Retina (tissue), 1 donor: Measurements from ENCODE around the gene MAGT1.
"Not testable (repeated sequence)": the region's sequence is repeated elsewhere in the genome, so short reads cannot be mapped to it uniquely, and the experiment has no call there.

Source experiments
- DNase-seq: peaks from one replicate; pipeline ENCODE4 v3.0.0-alpha.2; 2016

The MAGT1 gene

DNA sequence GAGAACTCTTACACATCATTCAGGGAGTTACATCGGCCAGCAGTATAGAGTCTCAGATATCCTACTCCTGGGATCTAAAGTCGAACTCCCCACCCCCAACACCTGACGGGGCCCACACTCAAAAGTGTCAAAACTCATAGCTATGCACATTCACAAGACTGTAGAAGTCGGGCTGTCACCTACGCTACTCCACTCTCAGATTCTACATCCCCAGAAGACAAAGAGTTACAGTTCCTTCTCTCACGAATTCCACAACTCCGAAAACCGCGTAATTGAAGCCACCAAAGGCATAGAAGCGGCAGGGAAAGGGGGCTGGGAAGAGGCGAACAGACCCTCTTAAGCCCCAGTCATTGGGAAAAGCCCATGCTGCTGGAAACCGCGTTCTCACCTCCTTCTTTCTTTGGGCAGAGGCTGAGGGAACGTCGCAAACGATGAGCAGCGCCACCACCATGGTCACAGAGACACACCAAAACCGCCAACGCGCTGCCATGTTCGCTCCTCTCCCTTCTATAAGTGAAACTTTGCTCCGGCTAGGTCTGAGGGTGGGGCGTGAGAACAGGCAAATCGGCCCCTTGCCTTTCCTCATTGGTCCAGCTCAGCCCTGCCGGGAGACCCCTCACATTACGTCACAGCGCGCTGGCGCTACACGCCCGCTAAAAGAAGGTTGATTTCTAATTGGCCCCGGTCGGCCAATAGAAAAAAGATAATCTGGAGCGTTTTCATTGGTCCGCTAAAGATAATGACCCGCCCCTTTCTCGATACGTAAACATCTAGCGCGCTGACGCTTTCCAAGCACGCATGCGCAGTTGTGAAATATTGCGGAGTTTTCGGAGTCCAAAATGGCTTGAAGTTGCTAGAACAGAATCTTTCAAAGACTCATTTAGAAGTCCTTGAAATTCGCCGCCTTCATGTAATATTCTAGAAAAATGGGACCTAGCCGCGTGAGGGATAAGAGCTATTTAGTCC, at the start of gene MAGT1:
Gene MAGT1 (minus strand): TSS at position 515 of the 966 bp plus-strand sequence. CDS start 25 bp downstream, at position 490.
- peak; percentile 89 for DNase-seq

DNA sequence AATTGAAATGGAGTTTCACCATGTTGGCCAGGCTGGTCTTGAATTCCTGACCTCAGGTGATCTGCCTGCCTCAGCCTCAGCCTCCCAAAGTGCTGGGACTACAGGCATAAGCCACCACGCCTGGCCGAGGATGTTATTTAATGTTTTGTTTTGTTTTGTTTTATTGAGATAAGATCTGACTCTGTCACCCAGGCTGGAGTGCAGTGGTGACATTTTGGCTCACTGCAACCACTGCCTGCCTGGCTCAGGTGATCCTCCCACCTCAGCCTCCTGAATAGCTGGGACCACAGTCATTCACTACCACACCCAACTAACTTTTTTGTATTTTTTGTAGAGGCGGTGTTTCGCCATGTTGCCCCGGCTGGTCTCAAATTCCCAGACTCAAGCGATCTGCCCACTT, 49.8 kb upstream of the MAGT1 start:
- DNase-seq, result not testable (repeated sequence)

DNA sequence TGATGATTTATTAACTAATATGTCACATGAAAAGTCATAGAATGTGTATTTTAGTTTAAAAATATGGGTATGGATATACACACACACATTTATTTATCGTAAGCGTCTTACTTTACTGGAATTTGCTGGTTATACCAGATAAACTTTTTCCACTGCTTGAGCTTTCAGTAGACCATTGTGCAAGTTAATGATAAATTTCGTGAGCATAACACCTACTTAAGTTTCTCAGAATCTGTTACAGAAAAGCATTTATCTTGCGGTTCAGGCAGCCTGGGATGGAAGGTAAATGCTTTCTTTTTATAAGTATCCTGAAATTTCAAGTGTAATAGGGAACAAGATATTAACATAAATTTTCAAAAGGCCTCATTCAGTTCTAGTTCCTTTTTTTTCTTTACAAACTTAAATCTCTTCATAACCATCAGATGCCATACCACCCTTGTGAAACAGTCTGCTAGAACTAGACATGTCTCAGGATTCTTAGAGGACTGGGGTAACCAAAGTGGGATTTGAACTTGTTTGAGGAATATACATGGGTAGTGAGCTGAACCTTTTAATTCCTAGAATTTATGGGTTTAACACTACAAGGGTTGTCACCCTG, 42.9 kb upstream of the MAGT1 start:
- DNase-seq, result no peak

DNA sequence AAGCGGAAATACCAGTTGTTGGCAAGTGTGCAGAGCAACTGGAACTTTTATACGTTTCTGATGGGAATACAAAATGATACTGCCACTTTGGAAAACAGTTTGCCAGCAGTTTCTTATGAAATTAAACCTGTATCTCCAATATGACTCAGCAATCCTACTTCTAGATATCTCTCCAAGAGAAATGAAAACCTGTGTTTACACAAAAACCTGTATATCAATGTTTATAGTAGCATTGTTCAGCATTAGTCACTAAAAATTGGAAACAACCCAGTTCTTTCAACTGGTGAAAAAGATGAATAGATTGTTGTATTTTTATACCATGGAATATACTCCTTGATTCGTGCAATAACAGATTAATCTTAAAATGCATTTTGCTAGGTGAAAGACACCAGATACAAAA, 42.1 kb upstream of the MAGT1 start:
- DNase-seq, result no peak

DNA sequence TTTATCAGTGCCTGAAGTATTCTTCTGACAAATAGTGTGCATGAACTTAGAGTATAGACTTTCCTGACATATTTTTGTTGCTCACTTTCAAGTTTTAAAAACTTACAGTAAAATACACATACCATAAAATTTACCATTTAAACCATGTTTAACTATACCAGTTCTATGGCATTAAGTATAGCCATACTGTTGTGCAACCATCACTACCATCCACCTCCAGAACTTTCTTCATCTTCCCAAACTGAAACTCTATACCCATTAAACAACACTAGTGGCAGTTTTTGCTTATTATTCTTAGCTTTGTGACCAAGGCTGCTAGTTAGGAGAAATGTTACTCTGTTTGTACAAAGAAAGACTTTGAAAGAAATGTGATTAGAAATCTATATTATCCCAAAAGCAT, 41.1 kb upstream of the MAGT1 start:
- DNase-seq, result no peak

DNA sequence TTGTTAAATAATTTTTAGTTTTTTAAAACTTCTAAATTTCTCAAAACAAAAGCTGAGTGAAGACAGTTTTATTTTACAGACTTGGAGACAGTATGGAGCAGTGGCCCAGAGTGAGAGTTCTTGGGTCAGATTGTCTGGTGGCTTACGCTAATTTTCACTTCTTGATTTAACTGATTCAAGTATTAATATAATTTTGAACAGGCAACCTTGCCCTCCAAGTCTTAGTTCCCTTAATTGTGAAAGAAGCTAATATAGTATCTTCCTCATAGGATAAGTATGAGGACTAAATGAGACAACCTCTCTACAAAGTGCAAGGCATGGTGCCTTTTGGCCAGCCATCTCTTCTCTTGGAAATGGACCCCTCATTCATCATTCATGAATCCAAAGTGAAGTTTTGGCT, 40.7 kb upstream of the MAGT1 start:
- DNase-seq, result no peak

DNA sequence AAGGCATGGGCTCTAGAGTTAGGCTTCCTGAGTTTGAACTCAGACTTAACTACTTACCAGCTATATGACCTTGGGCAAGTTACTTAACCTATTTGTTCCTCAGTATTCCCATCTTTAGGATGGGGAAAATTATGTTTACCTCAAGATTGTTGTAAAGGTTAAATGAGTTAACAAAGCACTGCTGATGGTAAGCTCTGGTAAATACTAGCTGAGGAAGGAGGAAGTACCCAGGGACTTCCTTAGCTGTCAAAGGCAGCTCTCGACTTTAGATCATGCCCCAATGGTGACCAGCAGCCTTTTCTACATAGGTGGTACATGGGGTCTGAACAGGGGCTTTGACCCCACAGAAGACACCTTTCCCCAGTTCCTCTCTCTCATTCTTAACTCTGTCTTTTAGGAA, 35.3 kb upstream of the MAGT1 start:
- no peak for DNase-seq

DNA sequence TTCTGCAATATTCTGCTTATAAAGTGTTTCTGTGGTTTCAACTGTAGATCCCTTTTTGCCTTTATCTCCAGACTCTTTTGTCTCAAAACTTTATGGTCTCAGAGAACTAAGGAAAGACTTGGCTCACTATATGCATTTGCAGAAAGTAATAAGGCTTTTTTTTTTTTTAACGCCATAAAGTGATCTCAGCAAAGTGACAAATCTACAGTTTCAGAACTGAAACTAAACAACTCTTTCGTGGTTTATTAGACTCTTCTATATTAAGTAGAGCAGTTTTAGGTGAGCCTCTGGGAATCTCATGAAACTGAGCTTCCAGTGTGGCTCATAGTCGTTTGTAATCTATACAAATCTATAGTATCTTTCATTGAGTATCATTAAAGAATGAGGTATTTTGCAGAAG, 30.5 kb upstream of the MAGT1 start:
- DNase-seq, result no peak

DNA sequence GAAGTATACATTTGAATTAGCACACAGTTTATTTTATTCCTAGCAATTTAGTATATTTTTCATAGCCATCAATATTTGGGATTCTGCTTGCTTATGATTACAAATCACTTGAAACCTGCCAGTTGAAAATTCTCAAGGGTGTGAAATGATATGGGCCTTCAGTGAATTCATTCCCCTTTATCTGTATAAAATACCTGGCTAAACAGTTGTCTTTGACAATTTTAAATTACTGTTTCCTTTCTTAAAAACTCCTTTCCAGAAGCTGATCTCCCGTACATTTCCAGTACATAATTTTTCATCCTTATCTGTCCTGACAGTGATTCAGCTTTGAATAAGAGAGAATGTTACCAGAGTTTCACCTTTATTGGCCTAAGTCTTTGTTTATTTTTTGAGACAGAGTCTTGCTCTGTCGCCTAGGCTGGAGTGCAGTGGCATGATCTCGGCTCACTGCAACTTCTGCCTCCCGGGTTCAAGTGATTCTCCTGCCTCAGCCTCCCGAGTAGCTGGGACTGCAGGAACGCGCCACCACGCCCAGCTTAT, 29.2 kb upstream of the MAGT1 start:
- DNase-seq, result no peak

DNA sequence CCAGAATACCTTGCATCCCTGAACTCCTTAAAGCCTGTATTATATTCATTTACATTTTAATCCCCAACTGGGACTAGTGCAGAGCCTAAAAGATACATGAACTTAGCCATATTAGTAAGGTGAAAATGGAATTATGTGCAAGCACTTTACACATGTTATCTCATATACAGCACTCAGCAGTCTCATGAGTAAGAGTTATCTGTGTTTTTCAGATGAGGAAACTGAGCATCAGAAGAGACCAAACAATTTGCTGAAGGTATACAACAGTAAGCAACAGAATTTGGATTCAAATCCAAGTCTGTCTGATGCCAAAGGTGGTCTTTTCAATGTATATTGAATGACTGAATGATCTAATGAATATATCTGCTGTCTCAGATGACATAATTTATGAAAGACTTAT, 27.6 kb upstream of the MAGT1 start:
- DNase-seq, result no peak

DNA sequence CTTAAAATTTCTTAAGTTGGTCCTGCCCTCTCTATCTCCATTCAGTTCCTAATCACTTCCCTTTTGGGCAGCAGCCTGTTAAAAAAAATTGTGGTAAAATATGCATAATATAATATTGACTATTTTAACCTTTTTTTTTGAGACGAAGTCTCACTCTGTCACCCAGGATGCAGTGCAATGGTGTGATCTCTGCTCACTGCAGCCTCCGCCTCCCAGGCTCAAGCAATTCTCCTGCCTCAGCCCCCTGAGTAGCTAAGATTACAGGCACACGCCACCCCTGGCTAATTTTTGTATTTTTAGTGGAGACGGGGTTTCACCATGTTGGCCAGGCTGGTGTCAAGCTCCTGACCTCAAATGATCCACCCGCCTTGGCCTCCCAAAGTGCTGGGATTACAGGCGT, 24.1 kb upstream of the MAGT1 start:
- DNase-seq, result not testable (repeated sequence)

DNA sequence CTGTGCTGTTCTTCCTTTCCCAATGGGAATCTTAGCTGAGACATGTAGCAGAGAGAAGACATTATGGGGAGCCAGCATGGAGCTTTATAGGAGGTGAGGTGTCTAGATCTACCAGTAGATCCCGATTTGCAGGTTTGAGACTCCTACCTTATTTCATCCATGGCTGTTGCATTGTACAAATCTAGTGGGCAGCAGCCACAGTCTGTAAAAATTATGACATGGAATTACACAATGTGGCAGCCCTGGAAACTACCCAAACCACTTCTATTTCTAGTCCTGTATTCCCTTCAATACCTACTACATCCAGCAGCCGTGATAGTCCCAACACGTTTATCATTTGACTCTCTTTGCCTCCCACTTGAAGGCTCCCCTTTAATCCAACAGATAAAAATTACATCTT, 23.3 kb upstream of the MAGT1 start:
- no peak for DNase-seq

DNA sequence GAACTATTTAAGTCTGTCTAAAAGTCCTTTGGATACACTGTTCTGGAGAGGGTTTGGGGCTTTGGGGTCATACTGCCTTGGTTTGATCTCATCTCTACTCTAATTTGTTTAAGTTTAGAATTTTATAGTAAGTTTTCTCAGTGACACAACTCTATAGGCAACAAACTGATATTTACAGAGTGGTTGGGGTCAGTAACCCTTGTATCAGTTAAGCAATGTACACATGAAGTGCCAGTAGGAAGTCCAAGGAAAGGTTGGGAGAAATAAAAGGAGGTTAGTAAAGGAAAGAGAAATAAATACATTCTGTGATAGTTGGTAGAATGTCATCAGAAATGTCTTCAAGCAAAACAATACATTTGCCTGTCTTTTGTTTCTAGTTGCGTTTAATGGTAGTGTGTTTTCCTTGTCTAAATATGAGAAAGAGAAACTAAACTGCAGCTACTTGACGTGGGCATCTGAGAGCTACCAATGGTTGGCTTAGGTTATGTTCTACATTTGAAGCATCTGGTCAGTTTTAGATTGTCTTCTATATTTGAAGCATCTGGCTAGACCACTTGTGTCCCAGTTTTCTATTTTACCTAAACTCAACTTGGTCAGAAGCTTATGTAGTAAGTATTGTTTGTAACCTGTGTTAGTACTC, 22.2 kb upstream of the MAGT1 start:
- DNase-seq, result no peak

DNA sequence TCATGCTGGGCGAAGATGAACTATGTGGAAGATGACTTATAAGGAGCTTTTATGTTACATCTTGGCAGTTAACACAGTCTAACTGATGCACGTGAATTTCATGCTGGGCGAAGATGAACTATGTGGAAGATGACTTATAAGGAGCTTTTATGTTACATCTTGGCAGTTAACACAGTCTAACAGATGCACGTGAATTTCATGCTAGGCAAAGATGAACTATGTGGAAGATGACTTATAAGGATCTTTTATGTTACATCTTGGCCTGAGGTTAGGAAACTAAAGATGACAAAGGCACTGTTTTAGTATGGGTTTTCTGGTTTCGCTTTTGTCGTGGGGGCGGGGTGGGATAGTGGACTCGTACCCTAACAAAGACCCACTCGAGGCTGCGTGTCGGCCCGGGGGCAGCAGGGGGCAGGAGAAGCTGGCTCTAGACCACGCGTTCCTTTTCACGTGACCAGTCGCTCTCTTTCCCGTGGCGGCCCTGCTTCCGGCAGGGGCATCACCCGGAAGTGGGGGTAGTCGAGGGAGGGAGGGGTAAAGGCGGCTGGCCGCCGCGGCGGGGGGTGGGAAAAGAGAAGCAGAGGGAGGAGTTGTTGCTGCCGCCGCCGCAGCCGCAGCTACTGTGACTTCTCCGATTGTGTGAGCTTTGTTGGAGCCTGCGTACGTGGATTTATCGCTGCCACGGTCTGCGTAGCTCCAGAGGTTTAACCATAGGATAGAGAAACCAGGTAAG, 15.0 kb upstream of the MAGT1 start, which contains the start of gene ATP7A:
Gene ATP7A (plus strand): TSS at position 586 of the 733 bp plus-strand sequence. CDS start 60,949 bp downstream, outside the sequence.
- peak; percentile 81 for DNase-seq

DNA sequence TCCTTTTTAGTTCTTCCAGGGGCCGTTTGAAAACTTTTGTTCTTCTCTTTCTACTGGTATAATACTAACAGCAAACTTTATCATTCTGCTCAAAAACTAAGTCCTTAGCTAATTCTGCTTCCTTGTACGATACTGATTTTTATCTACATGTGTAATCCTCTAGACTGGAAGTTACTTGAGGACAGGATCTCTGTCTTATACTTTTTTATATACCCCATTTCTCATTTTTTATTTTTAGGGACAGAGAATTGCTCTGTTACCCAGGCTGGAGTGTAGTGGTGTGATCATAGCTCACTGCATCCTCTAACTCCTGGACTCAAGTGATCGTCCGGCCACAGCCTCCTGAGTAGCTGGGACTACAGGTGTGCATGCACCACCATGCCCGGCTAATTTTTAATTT, 6.3 kb upstream of the MAGT1 start:
- DNase-seq, result no peak

DNA sequence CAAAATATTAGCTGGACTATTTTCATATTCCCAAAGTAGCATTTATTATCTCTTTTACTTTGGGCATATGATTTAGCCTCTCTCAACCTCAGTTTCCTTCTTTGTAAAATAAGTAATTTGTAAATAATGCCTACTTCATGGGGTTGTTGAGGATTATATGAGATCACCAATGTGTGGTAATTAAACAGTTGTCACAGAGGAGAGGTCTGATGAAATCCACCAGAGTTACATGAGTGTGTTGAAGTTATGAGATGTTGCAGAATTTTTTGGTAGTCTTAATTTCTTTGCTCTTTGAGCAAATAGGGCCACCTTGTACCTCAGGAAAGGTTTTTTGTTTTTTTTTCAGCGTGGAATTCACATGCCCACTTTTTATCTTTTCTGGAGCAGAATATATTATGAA, 5.5 kb upstream of the MAGT1 start:
- DNase-seq, result no peak

DNA sequence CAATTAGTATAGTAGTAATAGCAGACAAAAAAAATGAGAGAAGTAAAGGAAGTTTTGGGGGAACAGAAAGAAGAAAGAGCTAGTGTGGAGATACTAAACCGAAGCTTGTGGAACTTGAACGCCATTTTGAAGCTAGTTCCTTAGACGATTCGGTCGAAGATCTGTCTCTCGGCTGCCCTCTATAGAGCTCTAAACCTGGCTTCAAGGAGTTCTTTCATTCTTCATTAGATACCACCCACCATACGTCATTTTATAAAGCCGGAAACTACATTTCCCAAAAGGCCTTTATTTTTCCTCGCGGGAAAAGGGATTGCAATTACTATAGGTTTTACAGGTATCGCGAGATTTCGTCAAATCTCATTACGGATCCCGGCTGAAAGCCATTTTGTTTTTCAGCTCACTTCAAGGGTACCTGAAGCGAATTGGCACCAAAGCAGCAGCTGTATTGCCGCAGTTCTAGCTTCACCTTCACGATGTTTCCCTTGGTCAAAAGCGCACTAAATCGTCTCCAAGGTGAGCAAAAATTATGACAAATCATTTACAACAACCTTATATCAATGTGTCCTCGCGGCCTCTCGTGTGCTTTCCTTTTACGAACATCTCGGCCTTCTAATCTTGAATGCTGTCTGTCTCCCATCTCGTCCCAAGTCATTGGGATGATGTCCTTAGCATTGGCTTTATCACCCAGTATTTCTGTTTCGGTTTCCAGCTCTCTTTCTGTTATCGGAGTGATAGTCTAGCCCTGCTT, 4.0 kb upstream of the MAGT1 start, which contains the start of gene COX7B:
Gene COX7B (plus strand): TSS at position 388 of the 748 bp plus-strand sequence. CDS start 86 bp downstream, at position 474.
- peak; percentile 91 for DNase-seq

DNA sequence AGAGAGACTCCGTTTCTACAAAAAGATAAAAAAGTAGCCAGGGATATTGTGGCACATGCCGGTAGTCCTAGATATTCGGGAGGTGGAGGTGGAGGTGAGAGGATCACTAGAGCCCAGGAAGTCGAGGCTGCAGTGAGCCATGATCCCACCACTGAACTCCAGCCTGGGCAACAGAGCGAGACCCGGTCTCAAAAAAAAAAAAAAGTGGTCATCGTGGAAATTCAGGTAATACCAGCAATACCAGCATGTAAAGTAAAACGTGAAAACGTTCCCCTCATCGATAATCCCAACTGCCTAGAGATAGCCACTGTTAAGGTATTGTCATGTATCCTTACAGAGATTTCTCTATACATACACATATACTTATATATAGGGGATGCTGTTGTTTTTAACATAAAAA, 1.5 kb downstream of the MAGT1 start:
- DNase-seq, result no peak

DNA sequence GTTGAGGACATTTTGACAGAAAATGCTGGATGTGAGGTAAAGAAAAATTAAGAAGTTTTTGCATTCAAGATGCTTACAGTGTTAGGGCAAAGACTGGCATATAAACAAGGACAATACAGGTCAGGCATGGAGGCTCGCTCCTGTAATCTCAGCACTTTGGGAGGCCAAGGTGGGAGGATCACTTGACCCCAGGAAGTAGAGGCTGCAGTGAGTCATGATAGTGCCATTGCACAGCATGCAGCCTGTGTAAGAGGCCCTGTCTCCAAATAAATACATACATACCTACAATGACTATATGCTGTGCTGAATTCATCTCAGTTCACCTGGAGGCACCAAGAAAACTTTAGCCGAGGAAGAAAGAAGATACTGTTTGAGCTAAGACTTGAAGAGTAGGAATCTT, 2.3 kb downstream of the MAGT1 start:
- no peak for DNase-seq

DNA sequence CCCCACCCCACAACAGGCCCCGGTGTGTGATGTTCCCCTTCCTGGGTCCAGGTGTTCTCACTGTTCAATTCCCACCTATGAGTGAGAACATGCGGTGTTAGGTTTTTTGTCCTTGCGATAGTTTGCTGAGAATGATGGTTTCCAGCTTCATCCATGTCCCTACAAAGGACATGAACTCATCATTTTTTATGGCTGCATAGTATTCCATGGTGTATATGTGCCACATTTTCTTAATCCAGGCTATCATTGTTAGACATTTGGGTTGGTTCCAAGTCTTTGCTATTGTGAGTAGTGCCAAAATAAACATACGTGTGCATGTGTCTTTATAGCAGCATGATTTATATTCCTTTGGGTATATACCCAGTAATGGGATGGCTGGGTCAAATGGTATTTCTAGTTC, 13.8 kb downstream of the MAGT1 start:
- DNase-seq, result not testable (repeated sequence)

DNA sequence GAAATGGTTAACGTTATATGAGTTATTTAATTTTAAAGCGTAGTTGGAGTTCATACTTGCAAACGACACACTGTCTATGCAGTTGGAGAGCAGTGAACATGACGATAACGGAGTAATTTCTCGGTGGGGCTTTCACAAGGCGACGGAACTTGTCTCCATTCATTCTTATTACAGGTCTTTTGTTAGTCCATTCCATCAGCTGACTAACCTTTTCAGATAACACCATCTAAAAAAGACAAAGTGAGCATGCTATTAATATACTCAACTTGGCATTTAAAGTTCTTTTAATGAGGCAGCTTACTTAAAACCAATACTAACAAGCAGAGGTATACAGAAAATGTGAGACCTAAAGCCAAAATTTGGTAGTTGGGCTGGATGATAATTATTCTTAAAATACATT, 19.9 kb downstream of the MAGT1 start:
- no peak for DNase-seq

DNA sequence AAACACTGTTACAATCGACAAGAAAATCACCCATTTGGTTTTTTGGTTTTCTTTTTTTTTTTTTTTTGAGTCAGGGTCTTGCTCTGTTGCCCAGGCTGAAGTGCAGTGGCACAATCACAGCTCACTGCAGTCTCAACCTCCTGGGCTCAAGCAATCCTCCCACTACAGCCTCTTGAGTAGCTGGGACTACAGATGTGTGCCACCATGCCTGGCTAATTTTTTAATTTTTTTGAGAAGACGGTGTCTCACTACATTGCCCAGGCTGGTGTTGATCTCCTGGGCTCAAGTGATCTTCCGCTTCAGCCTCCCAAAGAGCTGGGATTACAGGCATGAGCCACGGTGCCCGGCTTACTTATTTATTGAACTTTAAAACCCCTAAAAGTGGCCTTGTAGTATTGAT, 63.7 kb downstream of the MAGT1 start:
- DNase-seq, result not testable (repeated sequence)
